ENCODE results near the gene TPTE2.

DNA sequence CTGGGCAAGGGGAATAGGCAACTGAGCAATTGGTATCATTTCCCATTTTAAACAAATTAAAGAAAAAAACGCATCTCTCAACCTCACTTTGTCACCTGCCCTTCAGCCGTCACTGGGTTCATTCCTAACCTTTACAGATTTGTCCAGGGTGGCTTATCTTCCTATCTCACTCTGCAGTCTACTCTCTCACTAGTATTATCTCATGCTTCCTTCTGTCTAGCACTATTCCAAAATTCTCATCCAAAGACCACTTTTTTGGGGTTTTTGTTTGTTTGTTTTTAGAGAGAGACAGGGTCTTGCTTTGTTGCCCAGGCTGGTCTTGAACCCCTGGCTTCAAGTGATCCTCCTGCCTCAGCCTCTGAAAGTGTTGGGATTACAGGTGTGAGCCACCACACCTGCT lies 45.4 kb upstream of the TPTE2 start:
- no peak for TF ChIP-seq JUND (IDR thresholded peaks at IDR 0.05)
- TF ChIP-seq, protein P1, sequence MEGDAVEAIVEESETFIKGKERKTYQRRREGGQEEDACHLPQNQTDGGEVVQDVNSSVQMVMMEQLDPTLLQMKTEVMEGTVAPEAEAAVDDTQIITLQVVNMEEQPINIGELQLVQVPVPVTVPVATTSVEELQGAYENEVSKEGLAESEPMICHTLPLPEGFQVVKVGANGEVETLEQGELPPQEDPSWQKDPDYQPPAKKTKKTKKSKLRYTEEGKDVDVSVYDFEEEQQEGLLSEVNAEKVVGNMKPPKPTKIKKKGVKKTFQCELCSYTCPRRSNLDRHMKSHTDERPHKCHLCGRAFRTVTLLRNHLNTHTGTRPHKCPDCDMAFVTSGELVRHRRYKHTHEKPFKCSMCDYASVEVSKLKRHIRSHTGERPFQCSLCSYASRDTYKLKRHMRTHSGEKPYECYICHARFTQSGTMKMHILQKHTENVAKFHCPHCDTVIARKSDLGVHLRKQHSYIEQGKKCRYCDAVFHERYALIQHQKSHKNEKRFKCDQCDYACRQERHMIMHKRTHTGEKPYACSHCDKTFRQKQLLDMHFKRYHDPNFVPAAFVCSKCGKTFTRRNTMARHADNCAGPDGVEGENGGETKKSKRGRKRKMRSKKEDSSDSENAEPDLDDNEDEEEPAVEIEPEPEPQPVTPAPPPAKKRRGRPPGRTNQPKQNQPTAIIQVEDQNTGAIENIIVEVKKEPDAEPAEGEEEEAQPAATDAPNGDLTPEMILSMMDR (IDR thresholded peaks at IDR 0.05; ENCODE audit: low read depth, low read length, missing input control) = no peak
- TF ChIP-seq RAD21 (IDR thresholded peaks at IDR 0.05) = no peak
- TF ChIP-seq HNF4A (conservative IDR thresholded peaks at IDR 0.05) = no peak
- no peak for TF ChIP-seq EGR1 (IDR thresholded peaks at IDR 0.05; ENCODE audit: low read depth in 2 of 2)
- TF ChIP-seq YY1 (IDR thresholded peaks at IDR 0.05) = no peak
- TF ChIP-seq, protein P2, sequence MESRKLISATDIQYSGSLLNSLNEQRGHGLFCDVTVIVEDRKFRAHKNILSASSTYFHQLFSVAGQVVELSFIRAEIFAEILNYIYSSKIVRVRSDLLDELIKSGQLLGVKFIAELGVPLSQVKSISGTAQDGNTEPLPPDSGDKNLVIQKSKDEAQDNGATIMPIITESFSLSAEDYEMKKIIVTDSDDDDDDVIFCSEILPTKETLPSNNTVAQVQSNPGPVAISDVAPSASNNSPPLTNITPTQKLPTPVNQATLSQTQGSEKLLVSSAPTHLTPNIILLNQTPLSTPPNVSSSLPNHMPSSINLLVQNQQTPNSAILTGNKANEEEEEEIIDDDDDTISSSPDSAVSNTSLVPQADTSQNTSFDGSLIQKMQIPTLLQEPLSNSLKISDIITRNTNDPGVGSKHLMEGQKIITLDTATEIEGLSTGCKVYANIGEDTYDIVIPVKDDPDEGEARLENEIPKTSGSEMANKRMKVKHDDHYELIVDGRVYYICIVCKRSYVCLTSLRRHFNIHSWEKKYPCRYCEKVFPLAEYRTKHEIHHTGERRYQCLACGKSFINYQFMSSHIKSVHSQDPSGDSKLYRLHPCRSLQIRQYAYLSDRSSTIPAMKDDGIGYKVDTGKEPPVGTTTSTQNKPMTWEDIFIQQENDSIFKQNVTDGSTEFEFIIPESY (IDR thresholded peaks at IDR 0.05) = no peak

All from liver (tissue), 3 donors.